Mesodermal cell (in vitro differentiated cells): Measurements from ENCODE around the gene CPD.

Experiments
- H3K27ac ChIP-seq: 2 replicates; pipeline ENCODE4 v1.7.0; 2013; ENCODE audit warnings: mild to moderate bottlenecking, low read depth, low read length, moderate library complexity; ENCODE audit not compliant: severe bottlenecking
- H3K36me3 ChIP-seq: 2 replicates; pipeline ENCODE4 v1.7.1; 2013; ENCODE audit warnings: mild to moderate bottlenecking, low read length, moderate library complexity; ENCODE audit not compliant: control insufficient read depth, insufficient read depth
- H3K4me1 ChIP-seq: one replicate; pipeline ENCODE4 v1.7.1; 2013; ENCODE audit warnings: mild to moderate bottlenecking, low read length; ENCODE audit not compliant: insufficient read depth, control insufficient read depth, poor library complexity, severe bottlenecking
- H3K4me3 ChIP-seq: 2 replicates; pipeline ENCODE4 v1.7.0; 2013; ENCODE audit warnings: low read length, control low read depth, mild to moderate bottlenecking; ENCODE audit not compliant: insufficient read depth, poor library complexity, severe bottlenecking; ENCODE audit errors: extremely low read depth
- H3K9me3 ChIP-seq: 2 replicates; pipeline ENCODE4 v1.7.1; 2013; ENCODE audit warnings: mild to moderate bottlenecking, low read length, moderate library complexity; ENCODE audit not compliant: control insufficient read depth
- WGBS, 2 experiments: methylation state at CpG; one replicate each; pipeline ENCODE4 v1.1.5; 2013; ENCODE audit warnings: missing lambda C conversion rate in 2 of 2; ENCODE audit not compliant: insufficient coverage in 2 of 2; 5-methylcytosine and 5-hydroxymethylcytosine counted together

Gene CPD

GRCh38 chr17:30376621-30377452, 1.9 kb upstream of the CPD start:
- no peak overlapping the region for H3K27ac ChIP-seq
- H3K36me3 ChIP-seq, result no peaks in the 10 kb centered on the region
- H3K4me3 ChIP-seq, result no peak overlapping the region
- no peaks in the 10 kb centered on the region for H3K9me3 ChIP-seq
- peaks cover 7% of the 10 kb centered on the region for H3K4me1 ChIP-seq
- 74 to 82% methylated on average over 9 of the region's 12 CpGs for WGBS, 2 experiments

- Histone ChIP-seq H3K36me3 (no peaks in the 10 kb centered on the region), H3K27ac (no peak overlapping the region), H3K4me1 (peaks cover 7% of the 10 kb centered on the region), H3K9me3 (no peaks in the 10 kb centered on the region), H3K4me3 (no peak overlapping the region)
- WGBS, 2 experiments, result 88 to 93% methylated on average over 8 to 11 of the region's 11 CpGs
Observed at GRCh38 chr17:30377574-30378240, 1.0 kb upstream of the CPD start.

- Histone ChIP-seq H3K9me3 (no peaks in the 10 kb centered on the region), H3K36me3 (no peaks in the 10 kb centered on the region), H3K4me3 (peak overlapping the region; percentile 73), H3K27ac (peak overlapping the region; percentile 31), H3K4me1 (peaks cover 7% of the 10 kb centered on the region)
- WGBS, 2 experiments, result 17 to 20% methylated on average over 25 to 27 of the region's 31 CpGs
Observed at GRCh38 chr17:30378241-30378824, 394 bp upstream of the CPD start.

DNA sequence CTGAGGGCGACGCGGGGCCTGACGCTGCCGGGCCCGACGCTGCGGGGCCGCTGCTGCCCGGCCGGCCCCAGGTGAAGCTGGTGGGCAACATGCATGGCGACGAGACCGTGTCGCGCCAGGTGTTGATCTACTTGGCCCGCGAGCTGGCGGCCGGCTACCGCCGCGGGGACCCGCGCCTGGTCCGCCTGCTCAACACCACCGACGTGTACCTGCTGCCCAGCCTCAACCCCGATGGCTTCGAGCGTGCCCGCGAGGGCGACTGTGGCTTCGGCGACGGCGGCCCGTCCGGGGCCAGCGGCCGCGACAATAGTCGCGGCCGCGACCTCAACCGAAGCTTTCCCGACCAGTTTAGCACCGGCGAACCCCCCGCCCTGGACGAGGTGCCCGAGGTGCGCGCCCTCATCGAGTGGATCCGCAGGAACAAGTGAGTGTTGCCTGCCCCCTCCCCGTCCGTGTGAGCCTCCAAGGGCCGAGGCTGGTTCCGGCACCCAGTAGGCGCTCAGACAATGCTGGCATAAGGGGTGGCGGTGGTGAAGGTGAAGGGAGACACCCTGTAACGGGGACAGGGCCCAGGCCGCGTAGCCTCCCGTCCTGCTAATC, 676 bp downstream of the CPD start:
- Histone ChIP-seq H3K4me1 (peaks cover 7% of the 10 kb centered on the region), H3K4me3 (peak overlapping the region; percentile 73), H3K9me3 (no peaks in the 10 kb centered on the region), H3K27ac (no peak overlapping the region), H3K36me3 (no peaks in the 10 kb centered on the region)
- 0% methylated on average over 40 to 55 of the region's 68 CpGs for WGBS, 2 experiments

DNA sequence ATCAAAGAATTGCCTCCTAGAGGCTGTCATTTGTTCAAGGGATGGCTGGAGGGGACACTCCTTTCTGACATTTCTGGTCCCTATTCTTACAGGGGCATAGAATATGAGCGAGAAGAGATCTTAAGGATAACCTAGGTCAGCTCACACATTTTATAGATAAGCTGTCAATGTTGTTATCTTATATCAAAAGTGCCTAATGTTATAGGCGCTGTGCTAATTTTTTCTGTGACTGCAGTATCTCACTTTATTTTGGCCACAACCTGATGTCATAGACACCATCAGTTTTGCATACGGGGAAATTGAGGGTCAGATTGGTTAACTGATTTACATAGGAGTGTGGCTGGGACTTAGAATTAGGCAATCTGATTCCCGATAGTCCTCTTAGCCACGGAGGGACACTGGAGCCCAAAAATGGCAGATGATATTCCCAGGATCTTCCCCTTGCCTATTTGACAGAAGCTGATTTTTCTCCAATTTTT, 1.2 kb downstream of the CPD start:
- peak overlapping the region; percentile 73 for H3K4me3 ChIP-seq
- H3K36me3 ChIP-seq, result peaks cover 2% of the 10 kb centered on the region
- no peak overlapping the region for H3K27ac ChIP-seq
- H3K9me3 ChIP-seq, result no peaks in the 10 kb centered on the region
- WGBS, 2 experiments, result 16 to 21% methylated on average over 2 to 3 of the region's 5 CpGs
- peaks cover 7% of the 10 kb centered on the region for H3K4me1 ChIP-seq

- Histone ChIP-seq H3K4me1 (peaks cover 7% of the 10 kb centered on the region), H3K9me3 (no peaks in the 10 kb centered on the region), H3K36me3 (peaks cover 11% of the 10 kb centered on the region), H3K27ac (no peak overlapping the region), H3K4me3 (peak overlapping the region; percentile 73)
- 55 to 64% methylated on average over 1 to 3 of the region's 7 CpGs for WGBS, 2 experiments
Observed at GRCh38 chr17:30380643-30381339, 2.1 kb downstream of the CPD start.

- Histone ChIP-seq H3K4me3 (peak overlapping the region; percentile 73), H3K27ac (no peak overlapping the region), H3K9me3 (no peaks in the 10 kb centered on the region), H3K36me3 (peaks cover 16% of the 10 kb centered on the region), H3K4me1 (peaks cover 7% of the 10 kb centered on the region)
- WGBS, 2 experiments, result no CpG with 5 or more reads among the region's 2 CpGs
Observed at GRCh38 chr17:30381340-30381659, 2.6 kb downstream of the CPD start.

DNA sequence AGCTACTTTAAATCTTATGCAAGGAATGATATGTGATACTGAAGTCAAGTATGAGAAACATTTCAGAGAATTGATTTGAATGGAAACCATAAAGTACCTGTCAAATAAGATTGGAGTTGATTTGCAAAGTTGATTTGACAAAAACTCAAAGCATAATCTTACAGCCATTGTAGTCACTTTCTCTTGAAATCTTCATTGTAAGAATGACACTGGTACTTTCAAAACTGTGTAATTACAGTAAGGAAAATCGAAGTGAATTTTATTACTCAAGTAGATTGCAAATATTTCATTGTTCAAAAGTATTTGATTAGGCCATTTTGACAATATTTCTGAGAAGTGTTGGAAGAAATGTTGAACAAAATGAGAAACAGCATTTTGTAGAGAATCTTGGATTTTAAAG, 3.6 kb downstream of the CPD start:
- Histone ChIP-seq H3K4me1 (peaks cover 7% of the 10 kb centered on the region), H3K4me3 (no peak overlapping the region), H3K36me3 (peaks cover 26% of the 10 kb centered on the region), H3K27ac (no peak overlapping the region), H3K9me3 (no peaks in the 10 kb centered on the region)
- 100% methylated on average over 1 of the region's 1 CpG; no CpG with 5 or more reads in 1 of the 2 experiments for WGBS, 2 experiments

- Histone ChIP-seq H3K9me3 (no peaks in the 10 kb centered on the region), H3K4me1 (no peaks in the 10 kb centered on the region), H3K27ac (no peak overlapping the region), H3K4me3 (no peak overlapping the region), H3K36me3 (peaks cover 54% of the 10 kb centered on the region)
- WGBS, 2 experiments, result 94 to 95% methylated on average over 26 to 30 of the region's 35 CpGs
Observed at GRCh38 chr17:30388321-30389179, 9.8 kb downstream of the CPD start.
